Measurements from ENCODE around the gene EVC.

- TF ChIP-seq, protein P1, sequence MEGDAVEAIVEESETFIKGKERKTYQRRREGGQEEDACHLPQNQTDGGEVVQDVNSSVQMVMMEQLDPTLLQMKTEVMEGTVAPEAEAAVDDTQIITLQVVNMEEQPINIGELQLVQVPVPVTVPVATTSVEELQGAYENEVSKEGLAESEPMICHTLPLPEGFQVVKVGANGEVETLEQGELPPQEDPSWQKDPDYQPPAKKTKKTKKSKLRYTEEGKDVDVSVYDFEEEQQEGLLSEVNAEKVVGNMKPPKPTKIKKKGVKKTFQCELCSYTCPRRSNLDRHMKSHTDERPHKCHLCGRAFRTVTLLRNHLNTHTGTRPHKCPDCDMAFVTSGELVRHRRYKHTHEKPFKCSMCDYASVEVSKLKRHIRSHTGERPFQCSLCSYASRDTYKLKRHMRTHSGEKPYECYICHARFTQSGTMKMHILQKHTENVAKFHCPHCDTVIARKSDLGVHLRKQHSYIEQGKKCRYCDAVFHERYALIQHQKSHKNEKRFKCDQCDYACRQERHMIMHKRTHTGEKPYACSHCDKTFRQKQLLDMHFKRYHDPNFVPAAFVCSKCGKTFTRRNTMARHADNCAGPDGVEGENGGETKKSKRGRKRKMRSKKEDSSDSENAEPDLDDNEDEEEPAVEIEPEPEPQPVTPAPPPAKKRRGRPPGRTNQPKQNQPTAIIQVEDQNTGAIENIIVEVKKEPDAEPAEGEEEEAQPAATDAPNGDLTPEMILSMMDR (conservative IDR thresholded peaks at IDR 0.05 in 1 of 2, IDR thresholded peaks at IDR 0.05 in 1 of 2; ENCODE audit: low read depth in 1 of 2, low read length in 2 of 2), result no peak
- no peak for TF ChIP-seq EZH2 (IDR thresholded peaks at IDR 0.05; ENCODE audit: low read length, missing control alignments)
Measured at GRCh38 chr4:5773271-5773555, 62.2 kb downstream of the EVC start.

Data from fibroblast of lung (primary cell).